Fibroblast of lung (primary cell): ENCODE results near the gene LMX1A. TPM values are rescaled to one million over a fixed set of nuclear protein-coding genes. Genes with fewer than 3 reads are reported as not detected.

ENCODE experiments used
- DNase-seq, 2 donors: peaks; one replicate each; pipeline versions ENCODE4 v3.0.0 to v3.0.0-alpha.2; 2010; ENCODE audit warnings: low read depth in 2 of 2
- H2AFZ ChIP-seq: 2 replicates; pipeline ENCODE4 v1.5.1; 2012; ENCODE audit warnings: low read length, control low read depth, inconsistent platforms
- H3K27ac ChIP-seq: 2 replicates; pipeline ENCODE4 v1.5.1; 2011; ENCODE audit warnings: low read length, control low read depth; ENCODE audit not compliant: insufficient read depth
- H3K27me3 ChIP-seq: 2 replicates; pipeline ENCODE4 v1.5.1; 2011; ENCODE audit warnings: mild to moderate bottlenecking, low read length; ENCODE audit not compliant: control insufficient read depth, insufficient read depth
- H3K36me3 ChIP-seq: 2 replicates; pipeline ENCODE4 v1.5.1; 2011; ENCODE audit warnings: low read length; ENCODE audit not compliant: control insufficient read depth, insufficient read depth
- H3K4me1 ChIP-seq: 2 replicates; pipeline ENCODE4 v1.5.1; 2011; ENCODE audit warnings: low read length; ENCODE audit not compliant: control insufficient read depth, insufficient read depth; ENCODE audit errors: extremely low read depth
- H3K4me2 ChIP-seq: 2 replicates; pipeline ENCODE4 v1.5.1; 2011; ENCODE audit warnings: low read length, control low read depth; ENCODE audit not compliant: insufficient read depth; ENCODE audit errors: extremely low read depth
- H3K4me3 ChIP-seq, 4 experiments: fragments of 200-600 bp in 1 of 4; sonication (generic) in 1 of 4; replicated peaks in 1 of 4; 2 replicates each; pipeline ENCODE4 v1.5.1; 2011 to 2016; ENCODE audit warnings: low read length in 4 of 4, low read depth in 3 of 4, mild to moderate bottlenecking in 3 of 4, control low read depth in 2 of 4, inconsistent platforms in 1 of 4, mixed read lengths in 1 of 4; ENCODE audit not compliant: insufficient read depth in 1 of 4; ENCODE audit errors: control extremely low read depth in 1 of 4
- H3K79me2 ChIP-seq: 2 replicates; pipeline ENCODE4 v1.5.1; 2012; ENCODE audit warnings: mild to moderate bottlenecking, low read length, inconsistent platforms; ENCODE audit not compliant: control insufficient read depth, insufficient read depth
- H3K9ac ChIP-seq: 2 replicates; pipeline ENCODE4 v1.5.1; 2011; ENCODE audit warnings: mild to moderate bottlenecking, low read length, control low read depth; ENCODE audit not compliant: insufficient read depth
- H3K9me3 ChIP-seq: 2 replicates; pipeline ENCODE4 v1.5.1; 2012; ENCODE audit warnings: low read depth, low read length; ENCODE audit not compliant: control insufficient read depth, insufficient read depth
- H4K20me1 ChIP-seq: 2 replicates; pipeline ENCODE4 v1.5.1; 2011; ENCODE audit warnings: low read length; ENCODE audit not compliant: control insufficient read depth, insufficient read depth; ENCODE audit errors: extremely low read depth
- CTCF ChIP-seq, 2 donors: IDR thresholded peaks in 1 of 2; conservative IDR thresholded peaks in 1 of 2; 1 replicate in 1 of 2; 2 replicates in 1 of 2; pipeline ENCODE4 v1.5.1; 2011 to 2012; ENCODE audit warnings: low read length in 2 of 2, control low read depth in 1 of 2, inconsistent platforms in 1 of 2, low read depth in 1 of 2, mild to moderate bottlenecking in 1 of 2
- EZH2 ChIP-seq: IDR thresholded peaks from 2 replicates; pipeline ENCODE4 v1.5.1; 2012; ENCODE audit warnings: low read length, control low read depth, mild to moderate bottlenecking; ENCODE audit errors: missing control alignments
- polyA plus RNA-seq, 2 donors: library from polyadenylated mRNA; depleted of rRNA in 1 of 2; stranded (reverse) in 1 of 2; unstranded in 1 of 2; fragments of >200 nt; gene quantifications; 2 replicates each; pipeline ENCODE4 v1.2.1, GENCODE V29; 2011 to 2012; ENCODE audit warnings: missing spikeins in 1 of 2
- total RNA-seq: library from RNA; depleted of rRNA; stranded (reverse); fragments of >200 nt; gene quantifications from 2 replicates; pipeline ENCODE4 v1.2.1, GENCODE V29; 2014

LMX1A gene
- total and polyA plus RNA-seq, 2 donors (not counting 1 experiment from before 2014, with no cell fraction given) = not detected

- no peak overlapping the region for H2AFZ ChIP-seq
- TF ChIP-seq CTCF (conservative IDR thresholded peaks at IDR 0.05 in 1 of 2, IDR thresholded peaks at IDR 0.05 in 1 of 2; ENCODE audit: low read depth in 1 of 2, low read length in 2 of 2) (no peak), EZH2 (no peak)
- no peak for DNase-seq
- no peaks in the 10 kb centered on the region for H3K36me3 ChIP-seq
- no peaks in the 10 kb centered on the region for H3K4me1 ChIP-seq
- H4K20me1 ChIP-seq = no peaks in the 10 kb centered on the region
- peak overlapping the region; percentile 55 for H3K4me2 ChIP-seq
- H3K4me3 ChIP-seq = peak overlapping the region in 2 of 4 experiments; percentile 33 to 37
- H3K9ac ChIP-seq = peak overlapping the region; percentile 32
- no peaks in the 10 kb centered on the region for H3K79me2 ChIP-seq
- peaks cover 15% of the 10 kb centered on the region for H3K27me3 ChIP-seq
- no peak overlapping the region for H3K27ac ChIP-seq
- H3K9me3 ChIP-seq = no peaks in the 10 kb centered on the region
Measured at GRCh38 chr1:165375623-165376022, 19.1 kb upstream of the LMX1A start.

GRCh38 chr1:165371588-165372225 is 15.2 kb upstream of the LMX1A start:
- H2AFZ ChIP-seq = no peak overlapping the region
- no peak overlapping the region for H3K4me2 ChIP-seq
- H3K27ac ChIP-seq = no peak overlapping the region
- H3K27me3 ChIP-seq = peaks cover 18% of the 10 kb centered on the region
- H4K20me1 ChIP-seq = no peaks in the 10 kb centered on the region
- H3K4me1 ChIP-seq = no peaks in the 10 kb centered on the region
- no peak for TF ChIP-seq CTCF (conservative IDR thresholded peaks at IDR 0.05 in 1 of 2, IDR thresholded peaks at IDR 0.05 in 1 of 2; ENCODE audit: low read depth in 1 of 2, low read length in 2 of 2)
- no peak for TF ChIP-seq EZH2
- no peak overlapping the region for H3K4me3 ChIP-seq
- no peaks in the 10 kb centered on the region for H3K9me3 ChIP-seq
- no peaks in the 10 kb centered on the region for H3K36me3 ChIP-seq
- no peak overlapping the region for H3K9ac ChIP-seq
- peak in 1 of 2 donors; percentile 15 for DNase-seq
- no peaks in the 10 kb centered on the region for H3K79me2 ChIP-seq

- no peaks in the 10 kb centered on the region for H3K79me2 ChIP-seq
- DNase-seq = peak in 1 of 2 donors; percentile 30
- no peak overlapping the region for H3K9ac ChIP-seq
- H2AFZ ChIP-seq = no peak overlapping the region
- H4K20me1 ChIP-seq = no peaks in the 10 kb centered on the region
- H3K36me3 ChIP-seq = no peaks in the 10 kb centered on the region
- peaks cover 12% of the 10 kb centered on the region for H3K27me3 ChIP-seq
- no peak for TF ChIP-seq EZH2
- peak; percentile 84 to 93 for TF ChIP-seq CTCF (conservative IDR thresholded peaks at IDR 0.05 in 1 of 2, IDR thresholded peaks at IDR 0.05 in 1 of 2; ENCODE audit: low read depth in 1 of 2, low read length in 2 of 2)
- no peaks in the 10 kb centered on the region for H3K9me3 ChIP-seq
- no peak overlapping the region for H3K4me3 ChIP-seq
- H3K27ac ChIP-seq = no peak overlapping the region
- H3K4me1 ChIP-seq = no peaks in the 10 kb centered on the region
- no peak overlapping the region for H3K4me2 ChIP-seq
Measured at GRCh38 chr1:165369255-165369848, 12.8 kb upstream of the LMX1A start.
